Body of pancreas (tissue), 4 donors: Measurements from ENCODE around the gene GMFB. TPM values are rescaled to one million over a fixed set of nuclear protein-coding genes. Genes with fewer than 3 reads are reported as not detected.
A peak's percentile ranks its signal among the peaks of the same experiment; 100 is the strongest.

Source experiments
- ATAC-seq: fragments of 150-250 bp; one replicate; pipeline ENCODE4 v1.9.1; 2016
- DNase-seq, 4 donors: peaks; one replicate each; pipeline ENCODE4 v3.0.0-alpha.2; 2019
- H3K27ac ChIP-seq, 4 donors: fragments of 200-600 bp; sonication (generic); 1 replicate in 3 of 4; 2 replicates in 1 of 4; pipeline versions ENCODE4 v1.5.1 to v1.6.1; 2016 to 2019; ENCODE audit warnings: mild to moderate bottlenecking in 1 of 4, mixed read lengths in 1 of 4, moderate library complexity in 1 of 4
- H3K27me3 ChIP-seq, 2 donors: fragments of 200-600 bp; sonication (generic); one replicate each; pipeline ENCODE4 v1.6.0; 2016; ENCODE audit warnings: mild to moderate bottlenecking in 1 of 2
- H3K36me3 ChIP-seq, 2 donors: fragments of 200-600 bp; sonication (generic); replicated peaks in 1 of 2; 2 replicates each; pipeline ENCODE4 v1.5.1; 2016; ENCODE audit warnings: low read depth in 2 of 2; ENCODE audit not compliant: insufficient read depth in 1 of 2
- H3K4me1 ChIP-seq: fragments of 200-600 bp; sonication (generic); one replicate; pipeline ENCODE4 v1.6.0; 2016
- H3K4me3 ChIP-seq, 2 donors: fragments of 200-600 bp; sonication (generic); 1 replicate in 1 of 2; 2 replicates in 1 of 2; pipeline ENCODE4 v1.5.1; 2016 to 2019
- H3K9me3 ChIP-seq, 3 donors: fragments of 200-600 bp; sonication (generic); 1 replicate in 2 of 3; 2 replicates in 1 of 3; pipeline ENCODE4 v1.5.1; 2016
- POLR2A ChIP-seq, 3 donors: fragments of 450-650 bp; IDR thresholded peaks; one replicate each; pipeline ENCODE4 v1.6.1; 2016; ENCODE audit warnings: antibody characterized with exemption in 3 of 3, mild to moderate bottlenecking in 2 of 3
- WGBS, 2 donors: methylation state at CpG; one replicate each; pipeline ENCODE4 v1.1.5; 2017; 5-methylcytosine and 5-hydroxymethylcytosine counted together
- intact Hi-C: fragments of 100-400 bp; cut with DNase I; formaldehyde crosslinking; loops from one replicate; pipeline ENCODE4 v1.15.1; 2023
- total RNA-seq, 2 donors: library from RNA; depleted of rRNA; stranded (reverse); fragments of >200 nt; gene quantifications; one replicate each; pipeline ENCODE4 v1.1.0, GENCODE V29; 2016
- TF ChIP-seq, protein P1 (sequence below), 7 experiments: fragments of 450-650 bp in 4 of 7; fragments of 200-600 bp in 3 of 7; sonication (generic) in 3 of 7; IDR thresholded peaks; one replicate each; pipeline ENCODE4 v1.5.1; 2016 to 2019; ENCODE audit warnings: antibody characterized with exemption in 7 of 7

The GMFB gene
- total RNA-seq, 2 donors from 2014 or later, result 24.7 to 26.5 TPM

DNA sequence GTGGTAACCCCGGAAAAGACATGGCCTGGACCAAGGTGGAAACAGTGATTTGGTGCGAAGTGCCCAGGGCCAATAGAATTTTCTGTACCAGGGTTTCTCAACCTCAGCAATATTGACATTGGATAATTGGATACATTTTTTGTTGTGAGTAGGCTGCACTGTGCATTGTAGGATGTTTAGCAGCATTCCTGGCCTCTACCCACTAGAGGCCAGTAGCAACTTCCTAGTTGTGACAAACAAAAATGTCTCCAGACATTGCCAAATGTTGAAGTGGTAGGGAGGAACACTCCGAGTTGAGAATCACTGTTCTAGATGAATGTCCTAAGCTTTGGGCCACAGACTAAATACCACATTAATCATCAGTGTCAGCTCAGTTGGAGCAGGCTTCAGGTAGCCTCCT, 14.7 kb upstream of the GMFB start:
- H3K27me3 ChIP-seq, result no peaks in the 10 kb centered on the region
- TF ChIP-seq, protein P1, sequence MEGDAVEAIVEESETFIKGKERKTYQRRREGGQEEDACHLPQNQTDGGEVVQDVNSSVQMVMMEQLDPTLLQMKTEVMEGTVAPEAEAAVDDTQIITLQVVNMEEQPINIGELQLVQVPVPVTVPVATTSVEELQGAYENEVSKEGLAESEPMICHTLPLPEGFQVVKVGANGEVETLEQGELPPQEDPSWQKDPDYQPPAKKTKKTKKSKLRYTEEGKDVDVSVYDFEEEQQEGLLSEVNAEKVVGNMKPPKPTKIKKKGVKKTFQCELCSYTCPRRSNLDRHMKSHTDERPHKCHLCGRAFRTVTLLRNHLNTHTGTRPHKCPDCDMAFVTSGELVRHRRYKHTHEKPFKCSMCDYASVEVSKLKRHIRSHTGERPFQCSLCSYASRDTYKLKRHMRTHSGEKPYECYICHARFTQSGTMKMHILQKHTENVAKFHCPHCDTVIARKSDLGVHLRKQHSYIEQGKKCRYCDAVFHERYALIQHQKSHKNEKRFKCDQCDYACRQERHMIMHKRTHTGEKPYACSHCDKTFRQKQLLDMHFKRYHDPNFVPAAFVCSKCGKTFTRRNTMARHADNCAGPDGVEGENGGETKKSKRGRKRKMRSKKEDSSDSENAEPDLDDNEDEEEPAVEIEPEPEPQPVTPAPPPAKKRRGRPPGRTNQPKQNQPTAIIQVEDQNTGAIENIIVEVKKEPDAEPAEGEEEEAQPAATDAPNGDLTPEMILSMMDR (IDR thresholded peaks at IDR 0.05), result peak in 2 of 7 experiments; percentile 14 to 15
- no peak for TF ChIP-seq POLR2A (IDR thresholded peaks at IDR 0.05)
- WGBS, 2 donors, result 58 to 70% methylated on average over 3 of the region's 3 CpGs
- H3K4me1 ChIP-seq, result no peaks in the 10 kb centered on the region
- no peaks in the 10 kb centered on the region for H3K36me3 ChIP-seq
- intact Hi-C loops, result no loop called here
- ATAC-seq, result no peak
- no peak overlapping the region for H3K4me3 ChIP-seq
- no peak for DNase-seq
- no peaks in the 10 kb centered on the region for H3K9me3 ChIP-seq
- H3K27ac ChIP-seq, result no peak overlapping the region

DNA sequence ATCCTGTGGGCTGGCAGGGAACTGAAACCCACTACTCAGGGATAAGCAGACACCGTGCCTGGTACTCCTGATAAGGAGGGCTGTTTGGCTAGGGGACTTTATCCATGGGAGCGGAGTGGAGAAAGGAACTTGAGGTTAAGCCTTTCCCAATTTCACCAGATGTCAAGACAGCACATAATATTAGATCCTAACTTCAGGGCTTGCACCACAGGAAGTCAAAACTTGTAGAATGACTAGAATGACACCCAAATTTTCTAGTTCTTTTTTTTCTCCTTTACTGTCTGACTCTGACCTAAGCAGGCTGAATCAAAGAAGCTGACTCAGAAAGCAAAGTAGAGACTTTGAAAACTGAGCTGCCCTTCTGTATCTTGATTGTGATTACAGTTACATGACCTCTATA, 13.8 kb upstream of the GMFB start:
- H3K27me3 ChIP-seq, result no peaks in the 10 kb centered on the region
- WGBS, 2 donors, result 51 to 57% methylated on average over 2 of the region's 2 CpGs
- no peak for TF ChIP-seq POLR2A (IDR thresholded peaks at IDR 0.05)
- TF ChIP-seq, protein P1 (IDR thresholded peaks at IDR 0.05), result no peak
- no peaks in the 10 kb centered on the region for H3K4me1 ChIP-seq
- H3K4me3 ChIP-seq, result no peak overlapping the region
- no peaks in the 10 kb centered on the region for H3K36me3 ChIP-seq
- ATAC-seq (no peak), DNase-seq (no peak)
- H3K9me3 ChIP-seq, result no peaks in the 10 kb centered on the region
- intact Hi-C loops, result no loop called here
- H3K27ac ChIP-seq, result peak overlapping the region in 1 of 4 donors; percentile 11

DNA sequence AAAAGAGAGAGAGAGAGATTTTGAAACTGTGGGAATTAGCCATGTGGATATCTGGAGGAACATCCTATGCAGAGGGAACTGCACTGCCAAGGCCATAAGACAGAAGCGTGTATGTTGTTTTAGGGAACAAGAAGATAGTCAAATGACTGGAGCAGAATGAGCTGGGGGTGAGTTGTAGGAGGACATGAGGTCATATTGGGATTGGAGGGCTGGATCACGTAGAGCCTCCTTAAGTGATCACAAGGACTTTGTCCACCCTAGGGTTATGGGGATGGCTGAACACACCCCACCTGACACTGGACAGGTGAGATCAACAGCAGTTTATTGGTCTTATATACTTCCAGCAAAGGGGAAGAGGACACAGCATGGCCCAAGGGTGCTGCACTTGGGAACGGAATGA, 12.7 kb upstream of the GMFB start:
- H3K27ac ChIP-seq, result no peak overlapping the region
- TF ChIP-seq POLR2A (IDR thresholded peaks at IDR 0.05), result no peak
- TF ChIP-seq, protein P1 (IDR thresholded peaks at IDR 0.05), result no peak
- no peaks in the 10 kb centered on the region for H3K27me3 ChIP-seq
- H3K36me3 ChIP-seq, result no peaks in the 10 kb centered on the region
- ATAC-seq, result no peak
- no peaks in the 10 kb centered on the region for H3K4me1 ChIP-seq
- no peak overlapping the region for H3K4me3 ChIP-seq
- intact Hi-C loops, result no loop called here
- no peaks in the 10 kb centered on the region for H3K9me3 ChIP-seq
- no peak for DNase-seq
- WGBS, 2 donors, result 66 to 67% methylated on average over 3 of the region's 3 CpGs

DNA sequence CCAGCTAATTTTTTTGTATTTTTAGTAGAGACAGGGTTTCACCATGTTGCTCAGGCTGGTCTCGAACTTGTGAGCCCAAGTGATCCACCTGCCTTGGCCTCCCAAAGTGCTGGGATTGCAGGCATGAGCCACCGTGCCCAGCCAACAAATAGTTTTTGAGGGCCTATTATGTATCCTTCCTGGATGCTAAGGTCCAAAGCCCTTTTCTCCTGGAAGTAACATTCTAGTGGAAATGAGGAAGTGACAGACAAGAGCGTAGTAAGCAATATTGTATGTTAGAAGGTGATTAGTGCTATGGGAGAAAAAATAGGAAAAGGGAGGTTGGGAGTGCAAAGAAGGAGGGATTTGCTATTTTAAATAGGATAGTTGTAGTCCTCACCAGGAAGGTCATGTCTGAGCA, 12.0 kb upstream of the GMFB start:
- Histone ChIP-seq H3K27me3 (no peaks in the 10 kb centered on the region), H3K4me1 (no peaks in the 10 kb centered on the region), H3K36me3 (no peaks in the 10 kb centered on the region), H3K4me3 (no peak overlapping the region), H3K9me3 (no peaks in the 10 kb centered on the region), H3K27ac (no peak overlapping the region)
- no peak for DNase-seq
- intact Hi-C loops, result no loop called here
- TF ChIP-seq, protein P1 (IDR thresholded peaks at IDR 0.05), result no peak
- no peak for TF ChIP-seq POLR2A (IDR thresholded peaks at IDR 0.05)
- 82 to 84% methylated on average over 3 of the region's 3 CpGs for WGBS, 2 donors
- no peak for ATAC-seq

DNA sequence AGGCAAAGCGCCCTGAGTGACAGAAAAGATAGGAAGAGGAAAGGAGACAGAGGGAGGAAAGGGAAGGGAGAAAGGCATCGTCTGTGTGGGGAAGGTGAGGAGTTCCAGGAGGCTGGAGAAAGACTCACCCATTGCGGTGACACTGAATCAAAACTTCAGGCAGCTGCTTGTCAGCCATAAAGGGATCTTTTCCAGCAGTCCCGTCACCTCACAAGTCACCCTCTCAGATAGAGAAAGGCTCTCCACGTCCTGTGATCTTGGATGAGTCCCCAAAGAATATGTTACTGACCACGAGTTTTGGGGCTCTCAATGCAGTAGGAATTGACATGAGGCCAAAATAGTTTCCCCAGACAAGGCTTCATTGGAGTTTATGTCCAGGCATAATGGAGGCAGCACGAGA, 9.8 kb upstream of the GMFB start:
- TF ChIP-seq POLR2A (IDR thresholded peaks at IDR 0.05), result no peak
- TF ChIP-seq, protein P1 (IDR thresholded peaks at IDR 0.05), result no peak
- H3K9me3 ChIP-seq, result no peaks in the 10 kb centered on the region
- no peaks in the 10 kb centered on the region for H3K4me1 ChIP-seq
- 75 to 86% methylated on average over 7 of the region's 7 CpGs for WGBS, 2 donors
- no peaks in the 10 kb centered on the region for H3K27me3 ChIP-seq
- no peak for DNase-seq
- no peak overlapping the region for H3K27ac ChIP-seq
- H3K36me3 ChIP-seq, result no peaks in the 10 kb centered on the region
- ATAC-seq, result no peak
- no peak overlapping the region for H3K4me3 ChIP-seq
- intact Hi-C loops, result no loop called here
